H9 (cell line): ENCODE data around the gene PRKCB. TPM values are rescaled to one million over a fixed set of nuclear protein-coding genes. Genes with fewer than 3 reads are reported as not detected.

ENCODE experiments used
- DNase-seq: peaks from one replicate; pipeline ENCODE4 v3.0.0-alpha.2; 2017
- H2AFZ ChIP-seq: one replicate; pipeline ENCODE4 v1.6.1; 2013; ENCODE audit warnings: mild to moderate bottlenecking, low read length, control low read depth, moderate library complexity
- H2AK5ac ChIP-seq: 2 replicates; pipeline ENCODE4 v1.6.1; 2013; ENCODE audit warnings: low read length, control low read depth, mixed read lengths; ENCODE audit not compliant: insufficient read length
- H2BK120ac ChIP-seq: one replicate; pipeline ENCODE4 v1.6.1; 2013; ENCODE audit warnings: low read depth, mild to moderate bottlenecking, low read length, control low read depth, inconsistent platforms; ENCODE audit not compliant: poor library complexity, severe bottlenecking
- H2BK12ac ChIP-seq: 2 replicates; pipeline ENCODE4 v1.6.1; 2013; ENCODE audit warnings: low read length, control low read depth, mixed read lengths, low read depth; ENCODE audit not compliant: insufficient read length
- H2BK15ac ChIP-seq: 2 replicates; pipeline ENCODE4 v1.6.1; 2013; ENCODE audit warnings: low read depth, low read length, control low read depth
- H2BK20ac ChIP-seq: one replicate; pipeline ENCODE4 v1.6.1; 2013; ENCODE audit warnings: low read depth, mild to moderate bottlenecking, low read length, control low read depth, inconsistent platforms; ENCODE audit not compliant: poor library complexity, severe bottlenecking
- H2BK5ac ChIP-seq: 2 replicates; pipeline ENCODE4 v1.6.1; 2013; ENCODE audit warnings: low read length, control low read depth, mixed read lengths; ENCODE audit not compliant: insufficient read length
- H3K14ac ChIP-seq: 2 replicates; pipeline ENCODE4 v1.6.1; 2013; ENCODE audit warnings: low read length, control low read depth; ENCODE audit not compliant: insufficient read depth
- H3K18ac ChIP-seq: 2 replicates; pipeline ENCODE4 v1.6.1; 2013; ENCODE audit warnings: low read depth, mild to moderate bottlenecking, mixed read lengths, low read length, control low read depth; ENCODE audit not compliant: insufficient read length
- H3K23ac ChIP-seq: 2 replicates; pipeline ENCODE4 v1.6.1; 2013; ENCODE audit warnings: low read length, control low read depth, mixed read lengths, low read depth; ENCODE audit not compliant: insufficient read length
- H3K23me2 ChIP-seq: 2 replicates; pipeline ENCODE4 v1.6.1; 2013; ENCODE audit warnings: low read depth, mild to moderate bottlenecking, mixed read lengths, low read length, control low read depth; ENCODE audit not compliant: insufficient read length, poor library complexity, severe bottlenecking
- H3K27ac ChIP-seq: 2 replicates; pipeline ENCODE4 v1.5.1; 2013; ENCODE audit warnings: low read length, control low read depth, mixed read lengths, low read depth; ENCODE audit not compliant: insufficient read length
- H3K27me3 ChIP-seq: 2 replicates; pipeline ENCODE4 v1.6.1; 2013; ENCODE audit warnings: low read length, control low read depth, inconsistent platforms; ENCODE audit not compliant: insufficient read depth
- H3K4ac ChIP-seq: 2 replicates; pipeline ENCODE4 v1.6.1; 2013; ENCODE audit warnings: low read depth, mild to moderate bottlenecking, control low read depth, inconsistent platforms, low read length, moderate library complexity
- H3K4me1 ChIP-seq: 2 replicates; pipeline ENCODE4 v1.6.1; 2013; ENCODE audit warnings: low read length, control low read depth, inconsistent platforms; ENCODE audit not compliant: insufficient read depth
- H3K4me2 ChIP-seq: 2 replicates; pipeline ENCODE4 v1.6.1; 2013; ENCODE audit warnings: low read length, control low read depth, mixed read lengths; ENCODE audit not compliant: insufficient read length, insufficient read depth
- H3K56ac ChIP-seq: 2 replicates; pipeline ENCODE4 v1.6.1; 2013; ENCODE audit warnings: low read depth, mild to moderate bottlenecking, mixed read lengths, low read length, control low read depth; ENCODE audit not compliant: insufficient read length
- H3K79me1 ChIP-seq: 2 replicates; pipeline ENCODE4 v1.6.1; 2013; ENCODE audit warnings: low read depth, mild to moderate bottlenecking, moderate library complexity, low read length, control low read depth, inconsistent platforms; ENCODE audit not compliant: insufficient read depth, poor library complexity, severe bottlenecking
- H3K79me2 ChIP-seq: 2 replicates; pipeline ENCODE4 v1.6.1; 2013; ENCODE audit warnings: low read length, control low read depth, inconsistent platforms; ENCODE audit not compliant: insufficient read depth
- H3K9ac ChIP-seq: 2 replicates; pipeline ENCODE4 v1.6.1; 2013; ENCODE audit warnings: low read length, control low read depth, mixed read lengths; ENCODE audit not compliant: insufficient read length; ENCODE audit errors: extremely low read depth
- H3K9me3 ChIP-seq: one replicate; pipeline ENCODE4 v1.6.1; 2013; ENCODE audit warnings: low read depth, low read length, inconsistent platforms; ENCODE audit not compliant: control insufficient read depth
- H3T11ph ChIP-seq: one replicate; pipeline ENCODE4 v1.6.1; 2013; ENCODE audit warnings: mild to moderate bottlenecking, low read length, control low read depth, inconsistent platforms
- H4K20me1 ChIP-seq: one replicate; pipeline ENCODE4 v1.6.1; 2013; ENCODE audit not compliant: control insufficient read depth, insufficient read length, insufficient read depth
- H4K5ac ChIP-seq: 2 replicates; pipeline ENCODE4 v1.6.1; 2013; ENCODE audit warnings: low read depth, mild to moderate bottlenecking, mixed read lengths, low read length, control low read depth; ENCODE audit not compliant: insufficient read length
- H4K8ac ChIP-seq: replicated peaks from 2 replicates; pipeline ENCODE4 v1.6.1; 2013; ENCODE audit warnings: low read length, control low read depth, mixed read lengths, low read depth; ENCODE audit not compliant: insufficient read length
- H4K91ac ChIP-seq: 2 replicates; pipeline ENCODE4 v1.6.1; 2013; ENCODE audit warnings: low read depth, mild to moderate bottlenecking, moderate library complexity, mixed read lengths, low read length, control low read depth; ENCODE audit not compliant: insufficient read length
- H3K27ac Mint-ChIP-seq, 3 experiments: 2 replicates in 2 of 3; 3 replicates in 1 of 3; pipeline ENCODE4 v1.8.0; 2020 to 2021; ENCODE audit warnings: mixed read lengths in 3 of 3, mild to moderate bottlenecking in 1 of 3, moderate library complexity in 1 of 3
- H3K27me3 Mint-ChIP-seq: 2 replicates; pipeline ENCODE4 v1.8.0; 2021; ENCODE audit warnings: low read depth, mild to moderate bottlenecking, moderate library complexity, mixed read lengths
- H3K36me3 Mint-ChIP-seq, 3 experiments: 2 replicates in 2 of 3; 3 replicates in 1 of 3; pipeline ENCODE4 v1.8.0; 2020 to 2021; ENCODE audit warnings: low read depth in 3 of 3, mixed read lengths in 3 of 3; ENCODE audit not compliant: insufficient read depth in 1 of 3
- H3K4me1 Mint-ChIP-seq, 2 experiments: 2 replicates each; pipeline ENCODE4 v1.8.0; 2020; ENCODE audit warnings: mixed read lengths in 2 of 2
- H3K4me3 Mint-ChIP-seq, 2 experiments: 2 replicates in 1 of 2; 3 replicates in 1 of 2; pipeline ENCODE4 v1.8.0; 2020 to 2021; ENCODE audit warnings: mild to moderate bottlenecking in 2 of 2, mixed read lengths in 2 of 2, moderate library complexity in 1 of 2
- H3K9me3 Mint-ChIP-seq, 2 experiments: 2 replicates in 1 of 2; 3 replicates in 1 of 2; pipeline ENCODE4 v1.8.0; 2020; ENCODE audit warnings: mild to moderate bottlenecking in 2 of 2, mixed read lengths in 2 of 2, moderate library complexity in 1 of 2
- CTCF ChIP-seq: fragments of 200-600 bp; sonication (generic); conservative IDR thresholded peaks from 3 replicates; pipeline ENCODE4 v1.8.0; 2021; ENCODE audit warnings: antibody characterized with exemption, mild to moderate bottlenecking
- WGBS: extraction: QIAGEN DNeasy Blood & Tissue Kit; methylation state at CpG from one replicate; pipeline ENCODE4 v1.1.7; 2013; ENCODE audit warnings: missing lambda C conversion rate, low lambda C conversion rate, mixed read lengths; ENCODE audit not compliant: insufficient read length; ENCODE audit errors: extremely low coverage; 5-methylcytosine and 5-hydroxymethylcytosine counted together
- total RNA-seq: library from RNA; stranded (reverse); gene quantifications from 2 replicates; pipeline ENCODE4 v1.2.1, GENCODE V29; 2021

PRKCB gene
- total RNA-seq, 1 experiment from 2014 or later = 7.0 TPM

DNA sequence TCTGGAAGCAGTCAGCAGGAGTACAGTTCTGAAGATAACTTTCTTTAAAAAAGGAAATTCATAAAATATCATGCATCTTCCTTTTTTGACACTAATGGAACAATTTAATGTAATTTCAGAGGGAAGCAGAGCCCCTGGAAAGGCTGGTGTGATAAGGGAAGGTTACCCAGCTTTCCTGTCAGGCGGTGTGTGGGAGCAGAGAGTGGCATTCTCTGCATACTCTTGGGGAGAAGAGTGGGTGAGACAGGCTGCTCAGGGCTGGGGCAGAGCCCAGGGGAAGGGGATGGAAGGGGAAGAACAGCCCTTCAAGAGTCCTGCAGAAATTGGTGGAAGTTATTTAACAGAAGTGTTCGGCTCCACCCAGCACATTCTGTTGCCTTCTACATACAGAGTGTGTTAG, 84.7 kb downstream of the PRKCB start:
- no peaks in the 10 kb centered on the region for H3K23me2 ChIP-seq
- no peak overlapping the region for H3K4me2 ChIP-seq
- H3K56ac ChIP-seq = no peak overlapping the region
- H3K4ac ChIP-seq = no peak overlapping the region
- H3K4me1 ChIP-seq = no peaks in the 10 kb centered on the region; the same call in 1 of the 2 replicates
- no peaks in the 10 kb centered on the region; the same call in 1 of the 2 replicates for H3K27me3 Mint-ChIP-seq
- no peak overlapping the region for H4K91ac ChIP-seq
- H3K18ac ChIP-seq = no peak overlapping the region
- no peak overlapping the region for H2AK5ac ChIP-seq
- no peaks in the 10 kb centered on the region; a peak in 1 of 7 replicates for H3K36me3 Mint-ChIP-seq
- no peak overlapping the region for H3T11ph ChIP-seq
- no peak overlapping the region for H4K8ac ChIP-seq
- H2BK5ac ChIP-seq = no peak overlapping the region
- no peaks in the 10 kb centered on the region for H3K9me3 ChIP-seq
- no peak overlapping the region for H2BK15ac ChIP-seq
- no peaks in the 10 kb centered on the region for H3K79me1 ChIP-seq
- no CpG with 5 or more reads among the region's 2 CpGs for WGBS
- H3K27ac Mint-ChIP-seq = no peak overlapping the region
- H3K4me3 Mint-ChIP-seq = no peak overlapping the region
- TF ChIP-seq CTCF = no peak
- no peak overlapping the region for H2BK120ac ChIP-seq
- no peaks in the 10 kb centered on the region for H3K9me3 Mint-ChIP-seq
- peaks cover 0 to 13% of the 10 kb centered on the region in 2 experiments; a peak in 3 of 4 replicates for H3K4me1 Mint-ChIP-seq
- H3K27me3 ChIP-seq = no peaks in the 10 kb centered on the region
- no peak overlapping the region for H2AFZ ChIP-seq
- H3K27ac ChIP-seq = no peak overlapping the region
- H3K9ac ChIP-seq = no peak overlapping the region
- H3K23ac ChIP-seq = no peak overlapping the region
- no peak overlapping the region for H2BK12ac ChIP-seq
- H3K79me2 ChIP-seq = no peaks in the 10 kb centered on the region
- no peaks in the 10 kb centered on the region for H4K20me1 ChIP-seq
- no peak overlapping the region for H4K5ac ChIP-seq
- no peak overlapping the region for H3K14ac ChIP-seq
- H2BK20ac ChIP-seq = no peak overlapping the region
- no peak for DNase-seq
